ENCODE results near the gene SPTSSB. TPM values are rescaled to one million over a fixed set of nuclear protein-coding genes. Genes with fewer than 3 reads are reported as not detected.
A peak's percentile ranks its signal among the peaks of the same experiment; 100 is the strongest.

The SPTSSB gene
- total RNA-seq, 5 donors from 2014 or later (not counting 1 experiment from before 2014, with no cell fraction given) = 0.12 to 2.3 (median 0.56) TPM

DNA sequence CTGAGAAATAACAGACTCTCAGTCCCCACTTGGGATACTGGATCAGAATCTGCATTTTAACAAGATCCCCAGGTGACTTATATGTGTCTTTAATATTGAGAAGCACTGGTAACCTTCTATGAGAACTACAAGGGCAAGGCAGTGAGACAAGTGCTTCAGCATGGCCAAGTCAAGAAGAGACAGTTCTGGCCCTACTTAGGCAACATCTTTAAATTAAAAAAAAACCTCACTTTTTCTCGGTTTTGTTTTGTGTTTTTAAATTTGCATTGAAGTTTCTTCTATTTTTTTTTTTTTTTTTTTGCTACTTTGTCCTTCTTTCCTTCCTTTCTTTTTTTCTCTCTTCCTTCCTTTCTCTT lies 42.5 kb upstream of the SPTSSB start:
- H3K4me3 Mint-ChIP-seq = no peak overlapping the region
- CTCF ChIA-PET = interaction anchor here in 1 of 2 donors (0.9 kb wide), 1 partner anchor 104 kb away, joined by 3 read pairs; no protein-coding TSS in a partner anchor
- no CpG with 5 or more reads among the region's 1 CpG for WGBS (ENCODE audit: insufficient coverage)

DNA sequence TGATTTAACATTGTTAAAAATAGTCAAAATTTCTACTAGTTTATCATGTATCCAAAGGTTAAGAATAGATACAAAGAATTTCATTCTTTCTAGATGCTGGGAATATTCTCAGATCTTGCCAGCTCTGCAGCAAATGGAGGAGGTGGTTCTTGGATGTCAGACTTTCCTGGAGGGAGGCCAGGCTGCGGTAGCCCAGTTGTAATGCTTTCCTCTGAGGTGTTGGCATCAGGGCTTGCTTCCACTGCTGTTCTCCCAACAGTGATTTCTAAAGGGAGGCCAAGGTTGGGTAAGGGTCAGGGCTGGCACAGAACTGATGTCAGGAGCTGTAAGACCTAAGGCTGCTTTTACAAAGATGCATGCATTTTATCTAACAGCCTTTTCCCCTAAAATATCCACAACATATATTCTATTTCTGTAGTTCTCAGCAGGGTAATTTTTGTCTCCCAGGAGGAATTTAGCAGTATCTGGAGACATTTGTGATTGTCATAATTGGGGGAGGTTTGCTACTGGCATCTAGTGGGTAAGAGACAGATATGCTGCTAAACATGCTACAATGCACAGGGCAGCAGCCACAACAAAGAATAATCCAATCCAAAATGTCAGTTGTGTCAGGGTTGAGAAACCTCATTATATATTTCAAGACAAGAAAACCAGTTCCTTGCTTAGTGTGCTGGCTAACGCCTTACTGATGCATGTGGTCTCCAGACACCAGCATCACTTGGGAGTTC lies 42.0 kb upstream of the SPTSSB start:
- Histone ChIP-seq H3K9me3 (no peaks in the 10 kb centered on the region), H3K4me1 (ENCODE audit: control insufficient read depth in 1 of 2, extremely low read depth in 1 of 2, insufficient read depth in 2 of 2, low read length in 2 of 2) (no peaks in the 10 kb centered on the region), H3K27me3 (replicated peaks in 1 of 2; ENCODE audit: control insufficient read depth in 2 of 2, extremely low read depth in 1 of 2, insufficient read depth in 2 of 2, low read length in 1 of 2) (no peaks in the 10 kb centered on the region), H3K27ac (ENCODE audit: low read length) (no peak overlapping the region), H3K4me3 (ENCODE audit: control insufficient read depth in 1 of 2, extremely low read depth in 1 of 2, low read length in 1 of 2) (no peak overlapping the region), H3K36me3 (ENCODE audit: control insufficient read depth in 2 of 2, extremely low read depth in 1 of 2, insufficient read depth in 1 of 2, low read length in 1 of 2) (no peaks in the 10 kb centered on the region)
- Mint-ChIP-seq H3K4me3 (no peak overlapping the region), H3K9me3 (peaks cover 0 to 3% (median 0%) of the 10 kb centered on the region in 3 donors), H3K27me3 (peaks cover 3 to 4% of the 10 kb centered on the region in 2 donors), H3K36me3 (no peaks in the 10 kb centered on the region), H3K27ac (no peak overlapping the region), H3K4me1 (peaks cover 3 to 6% (median 4%) of the 10 kb centered on the region in 3 donors)
- whole genome bisulfite sequencing (ENCODE audit: insufficient coverage) = 100% methylated on average over 1 of the region's 2 CpGs
- CTCF ChIA-PET = interaction anchor here (0.5 to 1.1 kb wide), 6 partner anchors 10 to 217 kb away, joined by 3 to 8 read pairs (median 4); no protein-coding TSS in a partner anchor
- ATAC-seq (replicated peaks in 1 of 4) = no peak
- POLR2A ChIA-PET = no interaction called here
- DNase-seq = no peak

More for the DNA sequence above, 42.5 kb upstream of the SPTSSB start:
- H3K27me3 ChIP-seq (replicated peaks in 1 of 2; ENCODE audit: control insufficient read depth in 2 of 2, extremely low read depth in 1 of 2, insufficient read depth in 2 of 2, low read length in 1 of 2) = no peaks in the 10 kb centered on the region
- H3K4me1 ChIP-seq (ENCODE audit: control insufficient read depth in 1 of 2, extremely low read depth in 1 of 2, insufficient read depth in 2 of 2, low read length in 2 of 2) = no peaks in the 10 kb centered on the region
- no peaks in the 10 kb centered on the region for H3K9me3 ChIP-seq
- ATAC-seq (replicated peaks in 1 of 4) = no peak
- Mint-ChIP-seq H3K9me3 (peaks cover 0 to 3% (median 0%) of the 10 kb centered on the region in 3 donors), H3K27ac (no peak overlapping the region), H3K4me1 (peaks cover 3 to 4% (median 3%) of the 10 kb centered on the region in 3 donors), H3K36me3 (no peaks in the 10 kb centered on the region), H3K27me3 (peaks cover 3 to 4% of the 10 kb centered on the region in 2 donors)
- POLR2A ChIA-PET = no interaction called here
- no peak overlapping the region for H3K27ac ChIP-seq (ENCODE audit: low read length)
- H3K4me3 ChIP-seq (ENCODE audit: control insufficient read depth in 1 of 2, extremely low read depth in 1 of 2, low read length in 1 of 2) = no peak overlapping the region
- H3K36me3 ChIP-seq (ENCODE audit: control insufficient read depth in 2 of 2, extremely low read depth in 1 of 2, insufficient read depth in 1 of 2, low read length in 1 of 2) = no peaks in the 10 kb centered on the region
- DNase-seq = no peak

DNA sequence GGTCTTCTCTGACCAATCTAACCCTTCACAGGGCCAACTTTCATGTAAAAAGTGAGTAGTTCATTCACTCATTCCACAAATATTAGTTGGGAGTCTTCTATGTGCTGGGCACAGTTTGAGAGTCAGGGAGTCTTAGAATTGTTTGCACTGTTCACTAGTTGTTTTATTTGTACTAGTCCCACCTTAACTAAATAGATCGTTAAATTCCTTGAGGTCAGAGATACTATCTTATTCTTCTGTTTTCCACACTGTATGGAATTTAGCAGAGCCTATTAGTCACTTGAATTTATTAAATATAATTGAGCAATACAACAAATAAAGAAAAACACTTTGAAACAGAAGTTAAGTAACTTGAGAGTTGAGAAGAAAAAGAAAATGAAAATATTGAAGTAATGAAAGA lies 40.8 kb upstream of the SPTSSB start:
- no peaks in the 10 kb centered on the region for H3K36me3 ChIP-seq (ENCODE audit: control insufficient read depth in 2 of 2, extremely low read depth in 1 of 2, insufficient read depth in 1 of 2, low read length in 1 of 2)
- Mint-ChIP-seq H3K36me3 (no peaks in the 10 kb centered on the region), H3K9me3 (peaks cover 0 to 3% (median 0%) of the 10 kb centered on the region in 3 donors), H3K27me3 (peaks cover 3 to 4% of the 10 kb centered on the region in 2 donors), H3K4me3 (no peak overlapping the region), H3K27ac (no peak overlapping the region), H3K4me1 (peaks cover 10 to 12% (median 11%) of the 10 kb centered on the region in 3 donors)
- ChIA-PET POLR2A (no interaction called here), CTCF (interaction anchor here (0.8 to 1.1 kb wide), 2 partner anchors 8 to 167 kb away, joined by 3 to 4 read pairs; no protein-coding TSS in a partner anchor)
- H3K4me1 ChIP-seq (ENCODE audit: control insufficient read depth in 1 of 2, extremely low read depth in 1 of 2, insufficient read depth in 2 of 2, low read length in 2 of 2) = peaks cover 0 to 2% of the 10 kb centered on the region in 2 experiments
- H3K4me3 ChIP-seq (ENCODE audit: control insufficient read depth in 1 of 2, extremely low read depth in 1 of 2, low read length in 1 of 2) = no peak overlapping the region
- DNase-seq (no peak), ATAC-seq (replicated peaks in 1 of 4) (no peak)
- H3K27ac ChIP-seq (ENCODE audit: low read length) = no peak overlapping the region
- H3K9me3 ChIP-seq = no peaks in the 10 kb centered on the region
- no CpG with 5 or more reads among the region's 1 CpG for WGBS (ENCODE audit: insufficient coverage)
- no peaks in the 10 kb centered on the region for H3K27me3 ChIP-seq (replicated peaks in 1 of 2; ENCODE audit: control insufficient read depth in 2 of 2, extremely low read depth in 1 of 2, insufficient read depth in 2 of 2, low read length in 1 of 2)

DNA sequence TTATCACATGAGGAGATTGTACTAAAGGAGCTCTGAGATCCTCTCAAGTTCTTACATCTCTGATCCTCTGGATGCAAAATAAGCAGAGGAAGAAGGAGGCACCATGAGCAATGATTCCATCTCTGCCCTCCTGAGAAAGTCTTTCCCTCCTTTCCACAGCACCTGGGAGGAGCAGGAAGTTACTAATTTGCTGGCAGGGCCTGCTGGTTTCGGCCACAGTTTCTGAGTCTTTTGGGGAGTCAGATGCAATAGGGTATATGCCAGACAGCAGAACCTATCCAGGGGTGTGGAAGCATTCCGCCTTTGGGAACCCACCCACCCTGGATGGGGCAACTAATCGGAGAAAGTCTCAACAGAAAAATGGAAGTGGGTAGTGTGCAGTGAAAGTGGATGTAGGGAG lies 38.5 kb upstream of the SPTSSB start:
- no peak overlapping the region for H3K4me3 ChIP-seq (ENCODE audit: control insufficient read depth in 1 of 2, extremely low read depth in 1 of 2, low read length in 1 of 2)
- Mint-ChIP-seq H3K27me3 (peaks cover 3 to 4% of the 10 kb centered on the region in 2 donors), H3K9me3 (peaks cover 0 to 3% (median 0%) of the 10 kb centered on the region in 3 donors), H3K4me1 (peaks cover 29 to 34% (median 31%) of the 10 kb centered on the region in 3 donors), H3K4me3 (no peak overlapping the region), H3K27ac (no peak overlapping the region), H3K36me3 (no peaks in the 10 kb centered on the region)
- no peaks in the 10 kb centered on the region for H3K27me3 ChIP-seq (replicated peaks in 1 of 2; ENCODE audit: control insufficient read depth in 2 of 2, extremely low read depth in 1 of 2, insufficient read depth in 2 of 2, low read length in 1 of 2)
- ATAC-seq (replicated peaks in 1 of 4) (no peak), DNase-seq (no peak)
- H3K36me3 ChIP-seq (ENCODE audit: control insufficient read depth in 2 of 2, extremely low read depth in 1 of 2, insufficient read depth in 1 of 2, low read length in 1 of 2) = no peaks in the 10 kb centered on the region
- H3K4me1 ChIP-seq (ENCODE audit: control insufficient read depth in 1 of 2, extremely low read depth in 1 of 2, insufficient read depth in 2 of 2, low read length in 2 of 2) = peaks cover 12 to 13% of the 10 kb centered on the region in 2 experiments
- ChIA-PET POLR2A (interaction anchor here in 1 of 2 donors (0.6 kb wide), 1 partner anchor 104 kb away, joined by 4 read pairs; no protein-coding TSS in a partner anchor), CTCF (interaction anchor here (0.9 to 2.5 kb wide), 4 partner anchors 39 to 142 kb away, joined by 3 to 12 read pairs (median 4); partner anchors contain the start of gene SPTSSB (in 1 of the 2))
- H3K9me3 ChIP-seq = no peaks in the 10 kb centered on the region
- WGBS (ENCODE audit: insufficient coverage) = no CpG with 5 or more reads among the region's 3 CpGs
- no peak overlapping the region for H3K27ac ChIP-seq (ENCODE audit: low read length)

DNA sequence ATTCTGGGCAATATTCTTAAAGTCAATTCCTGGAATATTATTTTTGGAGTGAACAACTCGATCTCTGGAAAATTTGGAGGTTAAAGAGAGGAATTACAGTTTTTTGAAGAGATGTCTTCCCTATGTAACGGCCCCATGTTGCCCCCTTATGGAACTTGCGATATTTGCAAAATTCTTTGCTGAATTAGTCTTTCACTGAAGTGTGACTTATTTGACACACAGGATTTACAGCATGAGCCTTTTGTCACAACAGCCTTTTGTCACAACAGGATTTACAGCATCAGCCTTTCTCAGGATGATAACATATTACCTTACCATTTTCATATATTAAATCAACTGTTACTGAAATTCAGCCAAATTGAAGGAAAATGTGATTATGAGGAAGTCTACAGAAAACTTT lies 37.8 kb upstream of the SPTSSB start:
- H3K4me3 ChIP-seq (ENCODE audit: control insufficient read depth in 1 of 2, extremely low read depth in 1 of 2, low read length in 1 of 2) = no peak overlapping the region
- no peaks in the 10 kb centered on the region for H3K9me3 ChIP-seq
- H3K27me3 ChIP-seq (replicated peaks in 1 of 2; ENCODE audit: control insufficient read depth in 2 of 2, extremely low read depth in 1 of 2, insufficient read depth in 2 of 2, low read length in 1 of 2) = no peaks in the 10 kb centered on the region
- no peak overlapping the region for H3K27ac ChIP-seq (ENCODE audit: low read length)
- POLR2A ChIA-PET = interaction anchor here in 1 of 2 donors (0.6 kb wide), 1 partner anchor 103 kb away, joined by 4 read pairs; no protein-coding TSS in a partner anchor
- Mint-ChIP-seq H3K9me3 (peaks cover 0 to 3% (median 0%) of the 10 kb centered on the region in 3 donors), H3K27me3 (peaks cover 3 to 4% of the 10 kb centered on the region in 2 donors), H3K4me1 (peaks cover 29 to 37% (median 31%) of the 10 kb centered on the region in 3 donors), H3K27ac (no peak overlapping the region), H3K4me3 (no peak overlapping the region), H3K36me3 (no peaks in the 10 kb centered on the region)
- CTCF ChIA-PET = interaction anchor here (0.6 to 2.5 kb wide), 17 partner anchors 9 to 171 kb away, joined by 3 to 12 read pairs (median 3); partner anchors contain the start of gene SPTSSB (in 1 of the 2)
- H3K4me1 ChIP-seq (ENCODE audit: control insufficient read depth in 1 of 2, extremely low read depth in 1 of 2, insufficient read depth in 2 of 2, low read length in 2 of 2) = peaks cover 12 to 13% of the 10 kb centered on the region in 2 experiments
- no peaks in the 10 kb centered on the region for H3K36me3 ChIP-seq (ENCODE audit: control insufficient read depth in 2 of 2, extremely low read depth in 1 of 2, insufficient read depth in 1 of 2, low read length in 1 of 2)
- ATAC-seq (replicated peaks in 1 of 4) (peak in 1 of 4 experiments; percentile 52), DNase-seq (peak in 23 of 35 experiments; percentile 3 to 68 (median 23))
- 17% methylated on average over 2 of the region's 3 CpGs for WGBS (ENCODE audit: insufficient coverage)
